GM23248 (cell line): ENCODE measurements around the gene PCDHGB2.

Experiments used
- EZH2 ChIP-seq: fragments of 200-600 bp; sonication (generic); IDR thresholded peaks from 2 replicates; pipeline ENCODE4 v1.6.1; 2018; ENCODE audit warnings: antibody characterized with exemption, mild to moderate bottlenecking; ENCODE audit not compliant: insufficient read depth, poor library complexity, severe bottlenecking
- EZH2phosphoT487 ChIP-seq: fragments of 200-600 bp; sonication (generic); IDR thresholded peaks from 2 replicates; pipeline ENCODE4 v1.6.1; 2018; ENCODE audit warnings: antibody characterized with exemption, moderate library complexity, mild to moderate bottlenecking, low read depth; ENCODE audit not compliant: insufficient read depth

DNA sequence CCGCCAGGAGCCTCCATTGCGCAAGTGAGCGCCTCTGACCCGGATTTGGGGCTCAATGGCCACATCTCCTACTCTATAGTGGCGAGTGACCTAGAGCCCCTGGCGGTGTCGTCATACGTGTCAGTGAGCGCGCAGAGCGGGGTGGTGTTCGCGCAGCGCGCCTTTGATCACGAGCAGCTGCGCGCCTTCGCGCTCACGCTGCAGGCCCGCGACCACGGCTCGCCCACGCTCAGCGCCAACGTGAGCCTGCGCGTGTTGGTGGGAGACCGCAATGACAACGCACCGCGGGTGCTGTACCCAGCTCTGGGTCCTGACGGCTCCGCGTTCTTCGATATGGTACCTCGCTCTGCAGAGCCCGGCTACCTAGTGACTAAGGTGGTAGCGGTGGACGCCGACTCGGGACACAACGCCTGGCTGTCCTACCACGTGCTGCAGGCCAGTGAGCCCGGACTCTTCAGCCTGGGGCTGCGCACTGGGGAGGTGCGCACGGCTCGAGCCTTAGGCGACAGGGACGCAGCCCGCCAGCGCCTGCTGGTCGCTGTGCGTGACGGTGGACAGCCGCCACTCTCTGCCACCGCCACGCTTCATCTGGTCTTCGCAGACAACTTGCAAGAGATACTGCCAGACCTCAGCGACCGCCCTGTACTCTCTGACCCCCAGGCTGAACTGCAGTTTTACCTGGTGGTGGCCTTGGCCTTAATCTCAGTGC is 50.0 kb downstream of the PCDHGB2 start:
- TF ChIP-seq EZH2phosphoT487 = no peak
- TF ChIP-seq EZH2 = no peak
